Measurements from ENCODE around the gene CLDN3. TPM values are rescaled to one million over a fixed set of nuclear protein-coding genes. Genes with fewer than 3 reads are reported as not detected.

CLDN3 gene
- total RNA-seq, 2 experiments from 2014 or later, result not detected

- no peaks in the 10 kb centered on the region for H3K9me2 ChIP-seq (ENCODE audit: insufficient read depth, low read length)
- H3K4me1 ChIP-seq (ENCODE audit: insufficient read depth, low read length, poor library complexity, severe bottlenecking), result peaks cover 49% of the 10 kb centered on the region
- BruUV-seq (replicated peaks), result TSS peak; percentile 77
- H3K9me3 ChIP-seq (ENCODE audit: low read length), result no peaks in the 10 kb centered on the region
- ChIA-PET POLR2A (interaction anchor here (0.7 kb wide), 1 partner anchor 171 kb away, joined by 3 read pairs; no protein-coding TSS in a partner anchor), CTCF (ENCODE audit: unreplicated experiment) (interaction anchor here (0.6 to 1.0 kb wide), 2 partner anchors 103 to 117 kb away, joined by 3 read pairs; partner anchors contain the start of gene METTL27)
- no peak for DNase-seq (ENCODE audit: low spot score)
- H4K20me1 ChIP-seq (ENCODE audit: insufficient read depth, low read length), result peaks cover 5% of the 10 kb centered on the region; the same call in 1 of the 2 replicates
- intact Hi-C loops (cut with micrococcal nuclease; ENCODE audit: unreplicated experiment), result loop anchor here (5.0 to 10.0 kb wide), 2 partner anchors 103 to 215 kb away; partner anchors contain the start of genes BAZ1B and METTL27
- peak overlapping the region; percentile 49 for H3K27ac ChIP-seq (ENCODE audit: low read depth, low read length, poor library complexity, severe bottlenecking)
- peak overlapping the region; percentile 91 for H3K4me3 ChIP-seq (ENCODE audit: low read depth, low read length, poor library complexity, severe bottlenecking)
- TF ChIP-seq, protein P1, sequence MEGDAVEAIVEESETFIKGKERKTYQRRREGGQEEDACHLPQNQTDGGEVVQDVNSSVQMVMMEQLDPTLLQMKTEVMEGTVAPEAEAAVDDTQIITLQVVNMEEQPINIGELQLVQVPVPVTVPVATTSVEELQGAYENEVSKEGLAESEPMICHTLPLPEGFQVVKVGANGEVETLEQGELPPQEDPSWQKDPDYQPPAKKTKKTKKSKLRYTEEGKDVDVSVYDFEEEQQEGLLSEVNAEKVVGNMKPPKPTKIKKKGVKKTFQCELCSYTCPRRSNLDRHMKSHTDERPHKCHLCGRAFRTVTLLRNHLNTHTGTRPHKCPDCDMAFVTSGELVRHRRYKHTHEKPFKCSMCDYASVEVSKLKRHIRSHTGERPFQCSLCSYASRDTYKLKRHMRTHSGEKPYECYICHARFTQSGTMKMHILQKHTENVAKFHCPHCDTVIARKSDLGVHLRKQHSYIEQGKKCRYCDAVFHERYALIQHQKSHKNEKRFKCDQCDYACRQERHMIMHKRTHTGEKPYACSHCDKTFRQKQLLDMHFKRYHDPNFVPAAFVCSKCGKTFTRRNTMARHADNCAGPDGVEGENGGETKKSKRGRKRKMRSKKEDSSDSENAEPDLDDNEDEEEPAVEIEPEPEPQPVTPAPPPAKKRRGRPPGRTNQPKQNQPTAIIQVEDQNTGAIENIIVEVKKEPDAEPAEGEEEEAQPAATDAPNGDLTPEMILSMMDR (conservative IDR thresholded peaks at IDR 0.05; ENCODE audit: low read length), result no peak; the same call in 1 of the 2 replicates
- TF ChIP-seq EZH2phosphoT487 (IDR thresholded peaks at IDR 0.05; ENCODE audit: borderline replicate concordance, low read depth, low read length), result no peak
- H3K4me2 ChIP-seq (ENCODE audit: low read length), result peak overlapping the region; percentile 63
- H3K79me2 ChIP-seq (ENCODE audit: insufficient read depth, low read depth, low read length), result peaks cover 4% of the 10 kb centered on the region; the same call in 1 of the 2 replicates
- peaks cover 20% of the 10 kb centered on the region for H3K36me3 ChIP-seq (ENCODE audit: insufficient read depth, low read length)
- H2AFZ ChIP-seq (ENCODE audit: low read length), result peak overlapping the region; percentile 78
Observed at GRCh38 chr7:73739387-73739767, 30.7 kb downstream of the CLDN3 start.

DNA sequence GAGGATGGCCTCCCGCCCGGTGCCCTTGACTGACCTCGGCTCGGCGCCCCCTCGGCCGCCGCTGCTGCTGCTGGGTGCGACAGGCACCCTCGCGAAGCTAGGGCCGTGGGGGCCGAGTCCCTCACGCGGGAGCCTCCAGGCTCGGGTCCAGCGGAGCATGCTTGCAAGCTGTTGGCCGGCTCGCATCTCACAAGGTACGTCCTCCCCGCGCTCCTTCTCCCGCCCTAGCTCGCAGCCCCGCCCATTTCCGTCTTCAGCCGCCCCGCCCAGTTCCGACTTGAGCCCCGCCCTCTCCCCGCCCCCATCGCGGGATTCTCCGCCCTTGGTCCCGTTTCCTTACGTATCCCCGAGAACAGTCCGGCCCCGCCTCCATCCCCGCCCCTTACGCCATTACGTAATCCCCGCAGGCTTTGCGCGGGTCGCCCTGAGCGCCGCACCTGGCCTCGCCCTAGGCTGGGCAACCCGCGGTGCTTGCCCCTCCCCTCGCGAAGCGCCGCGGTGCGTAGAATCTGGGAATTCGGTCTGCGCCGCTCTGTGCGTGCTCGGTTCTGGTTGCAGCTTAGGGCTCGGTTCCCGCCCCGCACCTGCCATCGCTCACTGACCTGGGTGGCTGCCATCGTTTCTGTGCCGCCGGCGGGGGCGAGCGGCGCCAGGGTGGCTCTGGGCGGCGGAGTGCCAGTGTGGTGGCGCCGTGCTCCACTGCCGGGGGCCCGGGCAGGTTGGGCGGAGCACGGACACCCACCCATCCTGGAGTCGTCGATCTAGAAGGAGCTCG lies 31.3 kb downstream of the CLDN3 start, which contains the start of gene ABHD11:
ABHD11 (minus strand) TSS at position 191 of the 775 bp plus-strand sequence; CDS start at position 159, 32 bp downstream.
- Histone ChIP-seq H3K9me3 (ENCODE audit: low read length) (no peaks in the 10 kb centered on the region), H3K36me3 (ENCODE audit: insufficient read depth, low read length) (peaks cover 20% of the 10 kb centered on the region), H3K27ac (ENCODE audit: low read depth, low read length, poor library complexity, severe bottlenecking) (peak within 1 kb of the TSS; percentile 78), H3K79me2 (ENCODE audit: insufficient read depth, low read depth, low read length) (peaks cover 4% of the 10 kb centered on the region; the same call in 1 of the 2 replicates), H3K4me3 (ENCODE audit: low read depth, low read length, poor library complexity, severe bottlenecking) (peak within 1 kb of the TSS; percentile 91), H3K4me2 (ENCODE audit: low read length) (peak within 1 kb of the TSS; percentile 94), H3K9me2 (ENCODE audit: insufficient read depth, low read length) (no peaks in the 10 kb centered on the region), H4K20me1 (ENCODE audit: insufficient read depth, low read length) (peaks cover 5% of the 10 kb centered on the region; the same call in 1 of the 2 replicates), H3K4me1 (ENCODE audit: insufficient read depth, low read length, poor library complexity, severe bottlenecking) (peaks cover 49% of the 10 kb centered on the region), H2AFZ (ENCODE audit: low read length) (peak within 1 kb of the TSS; percentile 78)
- CTCF ChIA-PET (ENCODE audit: unreplicated experiment), result interaction anchor here (0.5 to 1.2 kb wide), 9 partner anchors 10 to 478 kb away, joined by 3 to 13 read pairs (median 5); partner anchors contain the start of gene METTL27
- DNase-seq (ENCODE audit: low spot score), result peak; percentile 93
- POLR2A ChIA-PET, result interaction anchor here (0.6 to 1.2 kb wide), 7 partner anchors 34 to 838 kb away, joined by 3 to 4 read pairs (median 3); partner anchors contain the start of gene TBL2
- no TSS peak for BruUV-seq (replicated peaks)
- TF ChIP-seq EZH2phosphoT487 (IDR thresholded peaks at IDR 0.05; ENCODE audit: borderline replicate concordance, low read depth, low read length), result no peak
- TF ChIP-seq, protein P1 (conservative IDR thresholded peaks at IDR 0.05; ENCODE audit: low read length), result peak; percentile 41; the same call in 1 of the 2 replicates
- intact Hi-C loops (cut with micrococcal nuclease; ENCODE audit: unreplicated experiment), result loop anchor here (5.0 to 10.0 kb wide), 2 partner anchors 104 to 214 kb away; partner anchors contain the start of genes BAZ1B and METTL27
